Stomach (tissue), 4 donors: Measurements from ENCODE around the gene AKAP6.

Experiments
- CTCF ChIP-seq, 7 experiments: fragments of 450-650 bp in 4 of 7; fragments of 200-600 bp in 3 of 7; sonication (generic) in 3 of 7; IDR thresholded peaks; one replicate each; pipeline ENCODE4 v1.5.1; 2016 to 2019; ENCODE audit warnings: antibody characterized with exemption in 7 of 7, control low read depth in 2 of 7, mild to moderate bottlenecking in 1 of 7
- EP300 ChIP-seq: sonication (generic); formaldehyde crosslinking; IDR thresholded peaks from one replicate; pipeline ENCODE4 v1.6.1; 2017; ENCODE audit warnings: antibody characterized with exemption

GRCh38 chr14:32719601-32720000 lies 390.5 kb downstream of the AKAP6 start:
- TF ChIP-seq CTCF (IDR thresholded peaks at IDR 0.05) (no peak), EP300 (no peak)
